Panc1 (cell line): Measurements from ENCODE around the gene CLTB.

Experiments used
- POLR2AphosphoS5 ChIP-seq: IDR thresholded peaks from 2 replicates; pipeline ENCODE4 v1.6.1; 2012; ENCODE audit warnings: mild to moderate bottlenecking, low read depth, low read length, moderate library complexity
- REST ChIP-seq, 2 experiments: IDR thresholded peaks; 2 replicates each; pipeline ENCODE4 v1.6.1; 2011 to 2012; ENCODE audit warnings: low read depth in 2 of 2, control low read depth in 1 of 2, low read length in 1 of 2, mild to moderate bottlenecking in 1 of 2, moderate library complexity in 1 of 2; ENCODE audit not compliant: insufficient read depth in 1 of 2
- SIN3A ChIP-seq: IDR thresholded peaks from 2 replicates; pipeline ENCODE4 v1.6.1; 2012; ENCODE audit warnings: low read depth, mild to moderate bottlenecking, low read length, moderate library complexity, borderline replicate concordance; ENCODE audit not compliant: insufficient read depth
- TCF7L2 ChIP-seq: IDR thresholded peaks from 2 replicates; pipeline ENCODE4 v1.6.1; 2011; ENCODE audit warnings: mild to moderate bottlenecking, low read depth, low read length, inconsistent platforms
- TF ChIP-seq, protein P1 (sequence below): fragments of 450-650 bp; IDR thresholded peaks from 2 replicates; pipeline ENCODE4 v1.5.1; 2017; ENCODE audit warnings: mild to moderate bottlenecking

DNA sequence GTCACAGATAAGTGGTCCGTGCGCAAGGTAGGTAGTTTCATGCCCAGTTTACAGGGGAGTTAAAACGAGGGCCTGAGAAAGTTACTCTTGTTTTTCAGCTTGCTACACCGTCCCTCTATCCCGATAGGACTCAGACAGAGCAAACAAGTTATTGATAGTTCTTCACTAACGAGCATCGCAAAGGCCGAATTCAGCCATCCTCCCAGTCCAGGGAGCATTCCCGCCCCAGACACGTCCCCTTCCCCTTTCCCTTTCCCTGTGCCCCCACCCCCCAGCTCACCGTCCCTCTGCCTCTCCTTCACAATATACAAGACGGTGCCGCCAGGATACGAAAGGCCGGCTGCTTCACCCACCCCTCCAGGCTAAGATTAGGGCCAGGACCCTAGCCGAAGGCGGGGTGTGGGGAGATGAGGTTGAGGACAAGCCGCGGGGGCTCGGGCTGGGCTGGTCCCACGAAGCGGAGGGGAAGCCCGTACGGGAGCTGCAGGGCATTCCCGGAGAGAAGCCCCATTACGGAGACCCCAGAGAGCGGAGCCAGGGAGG is 55.4 kb downstream of the CLTB start:
- TF ChIP-seq, protein P1, sequence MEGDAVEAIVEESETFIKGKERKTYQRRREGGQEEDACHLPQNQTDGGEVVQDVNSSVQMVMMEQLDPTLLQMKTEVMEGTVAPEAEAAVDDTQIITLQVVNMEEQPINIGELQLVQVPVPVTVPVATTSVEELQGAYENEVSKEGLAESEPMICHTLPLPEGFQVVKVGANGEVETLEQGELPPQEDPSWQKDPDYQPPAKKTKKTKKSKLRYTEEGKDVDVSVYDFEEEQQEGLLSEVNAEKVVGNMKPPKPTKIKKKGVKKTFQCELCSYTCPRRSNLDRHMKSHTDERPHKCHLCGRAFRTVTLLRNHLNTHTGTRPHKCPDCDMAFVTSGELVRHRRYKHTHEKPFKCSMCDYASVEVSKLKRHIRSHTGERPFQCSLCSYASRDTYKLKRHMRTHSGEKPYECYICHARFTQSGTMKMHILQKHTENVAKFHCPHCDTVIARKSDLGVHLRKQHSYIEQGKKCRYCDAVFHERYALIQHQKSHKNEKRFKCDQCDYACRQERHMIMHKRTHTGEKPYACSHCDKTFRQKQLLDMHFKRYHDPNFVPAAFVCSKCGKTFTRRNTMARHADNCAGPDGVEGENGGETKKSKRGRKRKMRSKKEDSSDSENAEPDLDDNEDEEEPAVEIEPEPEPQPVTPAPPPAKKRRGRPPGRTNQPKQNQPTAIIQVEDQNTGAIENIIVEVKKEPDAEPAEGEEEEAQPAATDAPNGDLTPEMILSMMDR = no peak
- TF ChIP-seq POLR2AphosphoS5 (no peak), REST (IDR thresholded peaks at IDR 0.05; ENCODE audit: insufficient read depth in 1 of 2, low read depth in 2 of 2, low read length in 1 of 2) (no peak), SIN3A (no peak), TCF7L2 (no peak)
